H1 (cell line): ENCODE data around the gene USB1. TPM values are rescaled to one million over a fixed set of nuclear protein-coding genes. Genes with fewer than 3 reads are reported as not detected.

Experiments
- CTCF ChIA-PET: fragments of 300-600 bp; sonication (Branson Sonifier 250); formaldehyde crosslinking; loops from one replicate; lab custom pipeline; 2021; ENCODE audit not compliant: partially characterized antibody; lab: Charles Lee
- POLR2A ChIA-PET: fragments of 300-600 bp; sonication (Branson Sonifier 250); formaldehyde crosslinking; loops from one replicate; lab custom pipeline; 2021; ENCODE audit warnings: inconsistent platforms; ENCODE audit not compliant: partially characterized antibody; lab: Charles Lee
- DNase-seq, 2 experiments: peaks; one replicate each; pipeline versions ENCODE4 v3.0.0 to v3.0.0-alpha.2; 2010 to 2022; ENCODE audit warnings: low spot score in 2 of 2, low read depth in 1 of 2, mixed read lengths in 1 of 2
- FAIRE-seq: peaks from 2 replicates; lab custom pipeline; 2011; peaks lifted over from hg19 to GRCh38; lab: Jason Lieb, UNC
- H2AFZ ChIP-seq: 2 replicates; pipeline ENCODE4 v1.8.1; 2012; ENCODE audit warnings: low read length, inconsistent platforms
- H2AK5ac ChIP-seq: 2 replicates; pipeline ENCODE4 v1.6.1; 2013; ENCODE audit warnings: low read depth, low read length
- H2BK120ac ChIP-seq: replicated peaks from 2 replicates; pipeline ENCODE3; 2013; ENCODE audit warnings: low read depth, low read length, inconsistent platforms
- H2BK12ac ChIP-seq: 2 replicates; pipeline ENCODE4 v1.6.1; 2013; ENCODE audit warnings: low read depth, low read length
- H2BK15ac ChIP-seq: 2 replicates; pipeline ENCODE4 v1.6.1; 2013; ENCODE audit warnings: low read length
- H2BK20ac ChIP-seq: 2 replicates; pipeline ENCODE4 v1.6.1; 2013; ENCODE audit warnings: low read length
- H2BK5ac ChIP-seq: 2 replicates; pipeline ENCODE4 v1.6.1; 2013; ENCODE audit warnings: low read depth, low read length
- H3K14ac ChIP-seq: 2 replicates; pipeline ENCODE4 v1.6.1; 2013; ENCODE audit warnings: inconsistent platforms; ENCODE audit not compliant: insufficient read length
- H3K18ac ChIP-seq: 2 replicates; pipeline ENCODE4 v1.6.1; 2013; ENCODE audit warnings: low read length; ENCODE audit errors: extremely low read depth
- H3K23ac ChIP-seq: 2 replicates; pipeline ENCODE4 v1.6.1; 2013; ENCODE audit warnings: inconsistent platforms; ENCODE audit not compliant: insufficient read length
- H3K23me2 ChIP-seq: 2 replicates; pipeline ENCODE4 v1.6.1; 2013; ENCODE audit warnings: low read depth, low read length
- H3K27ac ChIP-seq: 2 replicates; pipeline ENCODE4 v1.6.1; 2011; ENCODE audit warnings: low read depth, low read length, inconsistent platforms
- H3K27me3 ChIP-seq, 4 experiments: replicated peaks in 1 of 4; 1 replicate in 1 of 4; 2 replicates in 3 of 4; pipeline versions ENCODE4 v1.6.1 to v1.8.1; 2011 to 2013; ENCODE audit warnings: low read length in 3 of 4, mild to moderate bottlenecking in 3 of 4, inconsistent platforms in 2 of 4, mixed read lengths in 2 of 4, moderate library complexity in 1 of 4; ENCODE audit not compliant: control insufficient read depth in 3 of 4, insufficient read depth in 3 of 4; ENCODE audit errors: extremely low read depth in 1 of 4
- H3K36me3 ChIP-seq, 4 experiments: 2 replicates each; pipeline versions ENCODE4 v1.6.1 to v1.8.1; 2011 to 2013; ENCODE audit warnings: mild to moderate bottlenecking in 4 of 4, low read length in 3 of 4, moderate library complexity in 2 of 4, control low read depth in 1 of 4, inconsistent platforms in 1 of 4; ENCODE audit not compliant: insufficient read depth in 4 of 4, control insufficient read depth in 2 of 4
- H3K4ac ChIP-seq: replicated peaks from 2 replicates; pipeline ENCODE3; 2013; ENCODE audit warnings: low read length, low read depth, mixed read lengths, inconsistent platforms; ENCODE audit not compliant: insufficient read length
- H3K4me1 ChIP-seq, 4 experiments: replicated peaks in 1 of 4; 1 replicate in 1 of 4; 2 replicates in 3 of 4; pipeline versions ENCODE4 v1.6.1 to v1.8.1; 2011 to 2013; ENCODE audit warnings: low read length in 3 of 4, inconsistent platforms in 2 of 4, mixed read lengths in 1 of 4; ENCODE audit not compliant: insufficient read depth in 4 of 4, control insufficient read depth in 3 of 4
- H3K4me2 ChIP-seq, 2 experiments: 2 replicates each; pipeline versions ENCODE4 v1.6.1 to v1.8.1; 2011 to 2013; ENCODE audit warnings: low read depth in 2 of 2, low read length in 2 of 2, control low read depth in 1 of 2, inconsistent platforms in 1 of 2, mild to moderate bottlenecking in 1 of 2; ENCODE audit not compliant: insufficient read depth in 1 of 2
- H3K4me3 ChIP-seq, 4 experiments: fragments of 200-600, 300-600 bp in 1 of 4; sonication (generic), shearing (Covaris generic), sonication (Bioruptor Twin) in 1 of 4; 2 replicates each; pipeline versions ENCODE4 v1.5.1 to v1.8.1; 2011 to 2016; ENCODE audit warnings: low read length in 4 of 4, low read depth in 3 of 4, control low read depth in 2 of 4, inconsistent platforms in 2 of 4, mild to moderate bottlenecking in 2 of 4, mixed read lengths in 1 of 4, moderate library complexity in 1 of 4; ENCODE audit not compliant: insufficient read depth in 2 of 4; ENCODE audit errors: extremely low read depth in 1 of 4
- H3K56ac ChIP-seq: replicated peaks from 2 replicates; pipeline ENCODE3; 2013; ENCODE audit warnings: low read depth, mild to moderate bottlenecking, mixed read lengths, low read length, inconsistent platforms; ENCODE audit not compliant: insufficient read length
- H3K79me1 ChIP-seq: 2 replicates; pipeline ENCODE4 v1.6.1; 2013; ENCODE audit warnings: low read depth, low read length, control low read depth
- H3K79me2 ChIP-seq, 2 experiments: 2 replicates each; pipeline versions ENCODE4 v1.6.1 to v1.8.1; 2012 to 2013; ENCODE audit warnings: low read length in 2 of 2, mild to moderate bottlenecking in 2 of 2, inconsistent platforms in 1 of 2; ENCODE audit not compliant: insufficient read depth in 2 of 2, control insufficient read depth in 1 of 2
- H3K9ac ChIP-seq, 4 experiments: replicated peaks in 1 of 4; 1 replicate in 1 of 4; 2 replicates in 3 of 4; pipeline versions ENCODE4 v1.6.1 to v1.8.1; 2011 to 2013; ENCODE audit warnings: low read depth in 3 of 4, low read length in 3 of 4, control low read depth in 2 of 4, mild to moderate bottlenecking in 2 of 4, moderate library complexity in 2 of 4, inconsistent platforms in 1 of 4; ENCODE audit errors: extremely low read depth in 1 of 4
- H3K9me3 ChIP-seq, 2 experiments: 2 replicates each; pipeline versions ENCODE4 v1.6.1 to v1.8.1; 2012 to 2013; ENCODE audit warnings: mild to moderate bottlenecking in 2 of 2, moderate library complexity in 2 of 2, control low read depth in 1 of 2, inconsistent platforms in 1 of 2, low read depth in 1 of 2, low read length in 1 of 2, mixed read lengths in 1 of 2; ENCODE audit not compliant: insufficient read depth in 2 of 2
- H4K20me1 ChIP-seq, 2 experiments: replicated peaks in 1 of 2; 2 replicates each; pipeline versions ENCODE3 to v1.8.1; 2011 to 2013; ENCODE audit warnings: inconsistent platforms in 2 of 2, low read length in 2 of 2, mild to moderate bottlenecking in 1 of 2; ENCODE audit not compliant: insufficient read depth in 2 of 2, control insufficient read depth in 1 of 2
- H4K5ac ChIP-seq: 2 replicates; pipeline ENCODE4 v1.6.1; 2013; ENCODE audit warnings: low read length, low read depth, mixed read lengths, inconsistent platforms; ENCODE audit not compliant: insufficient read length
- H4K8ac ChIP-seq: 2 replicates; pipeline ENCODE4 v1.8.0; 2013; ENCODE audit warnings: mild to moderate bottlenecking, moderate library complexity, low read length, inconsistent platforms; ENCODE audit not compliant: insufficient read depth; ENCODE audit errors: extremely low read depth
- H4K91ac ChIP-seq: replicated peaks from 2 replicates; pipeline ENCODE3; 2013; ENCODE audit warnings: low read length, mixed read lengths, inconsistent platforms; ENCODE audit not compliant: insufficient read length
- RAD21 ChIP-seq, 2 experiments: IDR thresholded peaks in 1 of 2; conservative IDR thresholded peaks in 1 of 2; 2 replicates each; pipeline ENCODE4 v1.6.1; 2011; ENCODE audit warnings: low read depth in 2 of 2, low read length in 2 of 2, improper control_type of control experiment in 1 of 2, inconsistent platforms in 1 of 2, mild to moderate bottlenecking in 1 of 2, moderate library complexity in 1 of 2
- WGBS, 2 experiments: shearing (Covaris generic) in 1 of 2; methylation state at CpG; one replicate each; pipeline versions ENCODE4 v1.1.6 to v1.1.7; 2013 to 2015; ENCODE audit warnings: low lambda C conversion rate in 2 of 2, mixed read lengths in 2 of 2, inconsistent platforms in 1 of 2, low coverage in 1 of 2, missing lambda C conversion rate in 1 of 2; ENCODE audit not compliant: insufficient replicate concordance in 2 of 2, insufficient coverage in 1 of 2, insufficient read length in 1 of 2; ENCODE audit errors: extremely low coverage in 1 of 2, missing lambda C conversion rate in 1 of 2; 5-methylcytosine and 5-hydroxymethylcytosine counted together
- polyA plus RNA-seq, 7 experiments: library from polyadenylated mRNA; depleted of rRNA in 3 of 7; stranded (reverse) in 5 of 7; unstranded in 2 of 7; fragments of >200 nt in 5 of 7; fragments of 200-250 nt in 2 of 7; gene quantifications; 1 replicate in 5 of 7; 2 replicates in 1 of 7; 4 replicates in 1 of 7; pipeline versions ENCODE4 v1.2.1 to v1.2.3, GENCODE V29; 2011 to 2013; ENCODE audit warnings: missing spikeins in 2 of 7, mixed read lengths in 2 of 7
- total RNA-seq: library from RNA; stranded (reverse); fragmentation: NEBNext Ultra II Directional; extraction: Animal tissue kit (Norgen Biotek cat#: 25700); gene quantifications from 2 replicates; pipeline ENCODE4 v1.2.1, GENCODE V29; 2021

Gene USB1
- total and polyA plus RNA-seq, 2 of the 8 experiments (the other 6 are each of a cell fraction or from before 2014, with no cell fraction given), result 65.4 to 75.9 TPM

DNA sequence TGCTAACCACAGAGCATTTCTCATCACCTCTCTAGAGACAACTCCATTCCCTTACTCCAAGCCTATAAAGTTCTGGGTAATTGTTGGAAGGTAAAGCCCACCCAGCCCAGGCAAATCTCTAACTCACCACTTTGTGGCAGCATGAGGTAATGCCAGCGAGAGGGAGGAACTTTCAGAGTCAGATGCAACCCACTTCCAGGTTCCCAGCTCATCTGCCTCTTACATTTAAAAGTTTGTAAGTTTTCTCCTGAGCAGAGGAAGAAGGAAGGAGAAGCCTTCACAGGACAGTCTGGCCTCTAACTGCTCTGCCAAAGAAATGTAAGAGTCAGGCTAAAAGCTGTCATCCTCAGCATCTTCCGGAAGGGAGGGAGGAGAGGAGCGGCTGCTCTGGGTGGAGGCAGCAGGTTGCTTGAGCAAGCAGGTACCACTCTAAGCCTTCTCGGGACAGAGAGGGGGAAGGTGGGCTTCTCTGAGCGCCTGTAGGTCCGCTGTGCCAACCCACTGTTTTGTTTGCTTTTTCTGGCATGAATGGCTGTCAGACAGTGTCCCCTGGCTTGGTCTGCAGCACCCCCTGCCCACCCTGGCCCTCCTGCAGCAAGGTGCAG is 1.7 kb upstream of the USB1 start:
- no peak overlapping the region for H3K23ac ChIP-seq
- peak overlapping the region; percentile 76 to 79 for H3K4me2 ChIP-seq
- no peak overlapping the region for H4K91ac ChIP-seq
- no peak overlapping the region for H2BK12ac ChIP-seq
- H3K27ac ChIP-seq, result no peak overlapping the region
- H3K27me3 ChIP-seq, result peaks cover 0 to 3% (median 0%) of the 10 kb centered on the region in 4 experiments; a peak in 2 of 7 replicates
- H3K9ac ChIP-seq, result peak overlapping the region in 3 of 4 experiments; percentile 19 to 86 (median 20); a peak in 4 of 7 replicates
- FAIRE-seq (no peak), DNase-seq (no peak)
- H3K4ac ChIP-seq, result no peak overlapping the region
- no peak overlapping the region for H2AFZ ChIP-seq
- H4K5ac ChIP-seq, result no peak overlapping the region
- peak overlapping the region; percentile 52 to 96 (median 76) for H3K4me3 ChIP-seq
- peaks cover 2 to 15% (median 7%) of the 10 kb centered on the region in 4 experiments; a peak in 6 of 8 replicates for H3K36me3 ChIP-seq
- H4K8ac ChIP-seq, result no peak overlapping the region
- peaks cover 0 to 7% of the 10 kb centered on the region in 2 experiments for H4K20me1 ChIP-seq
- H2AK5ac ChIP-seq, result no peak overlapping the region
- no peaks in the 10 kb centered on the region for H3K79me1 ChIP-seq
- H2BK15ac ChIP-seq, result no peak overlapping the region
- H2BK120ac ChIP-seq, result no peak overlapping the region
- no peak overlapping the region for H3K56ac ChIP-seq
- peaks cover 7% of the 10 kb centered on the region for H3K23me2 ChIP-seq
- POLR2A ChIA-PET, result interaction anchor here (0.5 to 2.2 kb wide), 5 partner anchors 9 to 272 kb away, joined by 3 to 7 read pairs (median 3); no protein-coding TSS in a partner anchor
- H3K14ac ChIP-seq, result no peak overlapping the region
- CTCF ChIA-PET, result interaction anchor here (0.6 to 26.3 kb wide), 18 partner anchors 10 to 228 kb away, joined by 3 to 305 read pairs (median 4); a partner anchor contains a TSS
- no peak overlapping the region for H2BK20ac ChIP-seq
- H3K18ac ChIP-seq, result no peak overlapping the region
- WGBS, 2 experiments, result 38% methylated on average over 6 of the region's 6 CpGs; no CpG with 5 or more reads in 1 of the 2 experiments
- no peaks in the 10 kb centered on the region for H3K9me3 ChIP-seq
- no peak overlapping the region for H2BK5ac ChIP-seq
- H3K79me2 ChIP-seq, result no peaks in the 10 kb centered on the region; a peak in 1 of 4 replicates
- H3K4me1 ChIP-seq, result peaks cover 5 to 8% (median 7%) of the 10 kb centered on the region in 4 experiments; a peak in 6 of 7 replicates
- peak; percentile 14 to 18; a peak in 2 of 4 replicates for TF ChIP-seq RAD21 (IDR thresholded peaks at IDR 0.05 in 1 of 2, conservative IDR thresholded peaks at IDR 0.05 in 1 of 2; ENCODE audit: low read depth in 2 of 2, low read length in 2 of 2)
